Activated effector memory CD4-positive, alpha-beta T cell treated with Interleukin-2 at 50 U/mL for 16 hours (primary cell): ENCODE results near the gene B9D2.
A peak's percentile ranks its signal among the peaks of the same experiment; 100 is the strongest.

ENCODE experiments used
- DNase-seq: peaks from one replicate; pipeline ENCODE4 v3.0.0-alpha.2; 2020

The B9D2 gene

DNA sequence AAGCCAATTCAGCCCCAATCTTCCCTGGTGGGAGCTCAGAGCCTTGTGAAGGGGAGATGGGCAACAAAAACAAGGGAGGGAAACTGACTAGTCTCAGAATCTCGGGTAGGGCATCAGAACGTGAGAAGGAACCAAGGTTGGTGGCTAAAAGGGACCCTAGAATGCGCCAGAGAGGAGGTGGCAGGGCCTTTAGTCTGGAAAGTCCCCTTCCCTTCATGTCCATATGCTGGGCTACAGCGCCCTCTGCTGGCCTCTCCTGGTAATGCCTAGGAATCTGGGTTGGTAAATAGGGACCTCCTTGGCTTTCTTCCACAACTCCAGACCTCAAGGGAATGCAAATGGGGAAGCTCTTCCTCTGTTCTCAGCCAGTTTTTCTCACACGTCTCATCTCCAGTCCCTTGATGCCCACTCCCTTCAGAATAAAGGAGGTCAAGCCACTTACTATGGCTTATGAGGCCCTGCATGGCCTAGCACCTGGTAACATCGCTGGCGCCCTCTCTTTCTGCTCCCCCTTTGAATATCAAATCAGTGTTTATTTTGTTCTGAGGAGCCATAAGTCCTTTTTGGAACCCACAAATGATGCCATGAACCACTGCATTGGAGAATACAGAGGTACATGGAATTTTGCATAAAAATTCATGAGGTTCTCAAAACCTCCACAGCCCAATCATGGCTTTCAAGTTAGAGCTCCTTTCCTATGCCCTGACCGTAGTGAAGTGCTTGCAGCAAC lies 55.3 kb downstream of the B9D2 start:
- DNase-seq = peak; percentile 86

DNA sequence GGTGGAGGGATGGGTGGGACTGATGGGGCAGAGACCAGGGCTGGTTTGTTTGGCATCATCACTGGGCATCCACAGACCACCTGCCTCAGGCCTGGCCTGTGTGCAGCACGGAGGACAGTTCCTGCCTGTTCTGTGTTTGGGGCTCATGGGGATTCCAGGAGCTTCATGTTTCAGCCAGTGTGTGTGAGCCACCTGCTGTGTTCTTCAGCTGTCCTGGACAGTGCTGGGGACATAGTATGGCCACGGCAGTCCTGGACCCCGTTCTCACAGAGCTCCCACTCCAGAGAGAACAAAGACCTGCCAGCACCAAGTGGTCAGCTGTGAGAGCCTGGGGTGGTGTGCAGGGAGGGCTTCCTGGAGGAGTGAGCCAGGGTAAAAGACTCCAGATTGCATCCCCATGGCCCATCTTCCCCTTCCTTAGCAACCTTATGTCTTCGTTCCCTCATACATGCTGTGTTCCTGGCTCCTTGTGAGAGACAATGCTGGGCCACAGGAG lies 55.9 kb downstream of the B9D2 start:
- no peak for DNase-seq

DNA sequence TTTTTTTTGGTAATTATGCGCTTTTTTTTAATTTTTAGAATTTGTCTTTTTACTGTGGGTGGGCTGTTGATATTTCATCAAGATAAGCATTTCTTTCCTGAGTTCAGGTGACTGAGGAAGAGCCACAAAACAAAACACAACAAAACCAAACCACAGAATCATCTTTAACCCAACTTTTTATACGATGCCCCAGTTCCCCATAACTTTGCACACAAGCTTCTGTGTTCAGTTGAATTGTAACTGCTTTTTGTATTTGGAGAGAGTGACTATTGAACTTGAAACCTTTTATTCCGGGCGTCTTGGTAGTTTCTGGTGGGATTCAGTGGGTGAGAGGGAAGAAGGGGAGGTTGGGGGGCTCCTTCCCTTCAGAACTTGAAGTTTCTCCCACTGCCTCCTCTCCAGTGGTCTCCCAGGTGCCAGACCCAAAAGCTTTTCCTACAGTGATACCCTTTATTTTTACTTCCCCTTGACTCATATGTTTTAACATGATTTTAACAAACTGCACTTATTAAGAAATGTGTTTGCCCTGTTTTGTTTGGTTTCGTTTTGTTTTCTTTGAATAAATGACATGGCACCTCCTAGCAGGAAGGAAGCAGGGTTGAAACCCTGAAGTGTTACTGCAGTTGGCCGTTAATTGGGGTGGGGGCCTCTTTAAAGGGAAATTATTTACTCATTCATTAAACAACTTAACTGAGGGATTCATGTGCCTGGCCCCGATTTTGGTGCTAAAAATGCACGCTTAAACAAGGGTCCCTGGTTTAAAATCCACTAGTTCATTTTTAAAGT lies 56.7 kb downstream of the B9D2 start:
- no peak for DNase-seq

DNA sequence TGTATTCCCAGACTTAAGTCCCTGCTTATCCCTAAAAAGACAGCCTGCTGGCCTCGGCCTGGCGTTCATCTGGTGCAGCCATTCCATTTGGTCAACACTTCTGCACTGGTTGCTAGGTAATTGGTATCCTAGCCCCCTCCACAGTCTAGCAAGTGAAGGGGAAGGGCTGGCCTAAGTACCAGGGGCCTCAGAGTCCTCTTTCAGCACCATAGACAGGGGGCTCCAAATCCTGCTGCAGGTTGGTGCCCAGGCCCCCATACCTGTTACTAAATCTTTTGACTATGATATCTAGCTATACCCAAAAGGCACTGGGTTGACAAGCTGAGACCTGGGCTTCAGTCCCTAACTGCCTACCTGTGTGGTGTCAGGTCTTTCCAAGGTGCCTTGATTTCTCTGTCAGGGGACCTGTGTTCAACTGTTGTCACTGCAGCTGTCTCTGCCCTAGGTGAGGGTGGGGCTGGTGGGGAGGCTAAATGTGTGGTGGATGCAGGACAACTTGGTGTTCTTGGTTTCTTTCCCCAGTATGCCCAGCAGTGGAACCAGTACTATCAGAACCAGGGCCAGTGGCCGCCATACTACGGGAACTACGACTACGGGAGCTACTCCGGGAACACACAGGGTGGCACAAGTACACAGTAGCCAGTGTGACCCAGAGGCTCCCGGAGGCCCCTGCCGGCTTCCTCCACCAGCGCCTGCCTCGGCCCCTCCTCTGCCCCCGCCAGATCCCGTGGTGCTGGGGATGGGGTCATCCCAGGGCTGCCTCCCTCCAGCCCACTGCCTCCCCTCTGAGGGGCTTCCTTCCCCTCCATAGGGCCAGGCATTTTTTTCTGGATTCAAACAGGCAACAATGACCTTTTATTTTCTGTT lies 57.8 kb downstream of the B9D2 start:
- no peak for DNase-seq

DNA sequence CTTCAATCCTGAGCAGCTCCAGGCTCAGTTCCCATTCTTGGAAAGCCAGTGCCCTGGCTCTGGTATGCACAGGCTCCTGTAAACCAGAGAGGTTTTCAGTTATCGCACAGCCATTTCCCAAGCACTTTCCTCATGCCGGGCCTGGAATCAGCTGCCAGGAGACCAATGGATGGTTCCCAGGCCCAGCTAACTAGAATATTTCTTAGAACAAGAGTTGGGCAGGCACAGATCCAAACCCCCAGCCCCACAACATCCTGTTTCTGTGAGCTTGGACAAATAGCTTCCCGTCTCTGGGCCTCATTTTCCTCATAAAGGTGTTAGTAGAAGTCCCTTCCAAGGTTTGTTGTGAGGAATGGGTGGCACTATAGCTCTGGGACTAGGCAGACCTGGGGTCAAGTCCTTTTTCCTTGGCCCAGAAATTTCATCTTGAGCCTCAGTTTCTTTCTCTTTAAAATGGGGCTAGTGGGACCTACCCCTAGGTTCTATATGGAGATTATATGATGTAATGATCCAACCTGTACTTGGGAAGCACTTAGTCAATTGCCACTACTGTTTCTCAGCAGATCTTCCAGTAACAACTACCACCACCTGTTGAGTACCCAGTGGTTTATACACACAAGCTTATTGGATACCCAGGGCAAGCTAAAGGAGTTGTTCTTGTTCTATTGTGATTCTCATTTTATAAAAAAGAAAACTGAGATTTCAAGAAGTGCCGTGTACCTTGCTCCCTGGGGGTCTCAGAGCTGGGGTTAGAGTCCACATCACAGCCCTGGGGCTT lies 59.1 kb downstream of the B9D2 start:
- no peak for DNase-seq
